Measurements from ENCODE around the gene TSPOAP1.

DNA sequence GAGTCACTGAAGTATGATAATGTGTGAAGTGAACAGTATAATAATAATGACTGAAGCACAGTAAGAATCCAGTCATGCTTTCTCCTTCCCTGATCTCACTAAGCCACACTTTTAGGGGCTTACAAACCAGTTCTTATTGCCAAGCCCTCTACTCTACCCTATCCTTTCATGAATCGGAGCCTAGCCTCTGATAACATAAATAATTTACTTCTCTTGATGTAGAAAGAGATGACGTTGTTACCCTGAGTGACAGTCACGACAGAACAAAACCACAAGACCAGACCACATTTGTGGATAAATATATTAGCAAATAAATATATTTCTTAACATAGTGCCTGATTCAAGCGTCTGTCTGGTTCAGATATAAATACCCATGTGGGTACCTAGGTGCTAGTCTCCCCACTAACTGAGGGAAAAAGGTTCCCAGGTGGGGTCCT lies 24.8 kb upstream of the TSPOAP1 start:
- TF ChIP-seq, protein P1, sequence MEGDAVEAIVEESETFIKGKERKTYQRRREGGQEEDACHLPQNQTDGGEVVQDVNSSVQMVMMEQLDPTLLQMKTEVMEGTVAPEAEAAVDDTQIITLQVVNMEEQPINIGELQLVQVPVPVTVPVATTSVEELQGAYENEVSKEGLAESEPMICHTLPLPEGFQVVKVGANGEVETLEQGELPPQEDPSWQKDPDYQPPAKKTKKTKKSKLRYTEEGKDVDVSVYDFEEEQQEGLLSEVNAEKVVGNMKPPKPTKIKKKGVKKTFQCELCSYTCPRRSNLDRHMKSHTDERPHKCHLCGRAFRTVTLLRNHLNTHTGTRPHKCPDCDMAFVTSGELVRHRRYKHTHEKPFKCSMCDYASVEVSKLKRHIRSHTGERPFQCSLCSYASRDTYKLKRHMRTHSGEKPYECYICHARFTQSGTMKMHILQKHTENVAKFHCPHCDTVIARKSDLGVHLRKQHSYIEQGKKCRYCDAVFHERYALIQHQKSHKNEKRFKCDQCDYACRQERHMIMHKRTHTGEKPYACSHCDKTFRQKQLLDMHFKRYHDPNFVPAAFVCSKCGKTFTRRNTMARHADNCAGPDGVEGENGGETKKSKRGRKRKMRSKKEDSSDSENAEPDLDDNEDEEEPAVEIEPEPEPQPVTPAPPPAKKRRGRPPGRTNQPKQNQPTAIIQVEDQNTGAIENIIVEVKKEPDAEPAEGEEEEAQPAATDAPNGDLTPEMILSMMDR (IDR thresholded peaks at IDR 0.05), result no peak
- TF ChIP-seq POLR2AphosphoS5 (IDR thresholded peaks at IDR 0.05), result no peak
